ENCODE data around the gene ANAPC16. TPM values are rescaled to one million over a fixed set of nuclear protein-coding genes. Genes with fewer than 3 reads are reported as not detected.
"Not testable (repeated sequence)": the region's sequence is repeated elsewhere in the genome, so short reads cannot be mapped to it uniquely, and the experiment has no call there.

ANAPC16 gene
- polyA plus RNA-seq, 3 donors, result 180 to 186 (median 183) TPM

GRCh38 chr10:72275351-72276012 is 59.7 kb downstream of the ANAPC16 start:
- no peak for DNase-seq

GRCh38 chr10:72276013-72276387 is 60.2 kb downstream of the ANAPC16 start:
- no peak for DNase-seq

GRCh38 chr10:72276421-72277339 is 60.9 kb downstream of the ANAPC16 start:
- DNase-seq, result no peak

- DNase-seq, result no peak
Measured at GRCh38 chr10:72277340-72277995, 61.7 kb downstream of the ANAPC16 start.

- DNase-seq, result no peak
Measured at GRCh38 chr10:72277996-72278667, 62.3 kb downstream of the ANAPC16 start.

GRCh38 chr10:72278668-72279393 is 63.0 kb downstream of the ANAPC16 start:
- DNase-seq, result no peak

- not testable (repeated sequence) for DNase-seq
Measured at GRCh38 chr10:72279587-72279986, 63.8 kb downstream of the ANAPC16 start.

GRCh38 chr10:72283131-72283530 is 67.3 kb downstream of the ANAPC16 start:
- DNase-seq, result no peak

Other genes starting within 250 kb of the ANAPC16 start
- gene SPOCK2, start 127.5 kb upstream of the ANAPC16 start, polyA plus RNA-seq (ENCODE audit: insufficient read length in 3 of 3), result 100 to 1,000 TPM; 156 to 163 (median 159) TPM
- 10 to 100 TPM; 38.5 to 57.4 (median 43.2) TPM for gene ASCC1, start 264 bp downstream of the ANAPC16 start, polyA plus RNA-seq (ENCODE audit: insufficient read length in 3 of 3)
- 10 to 100 TPM; 51.4 to 75.0 (median 66.2) TPM for gene DDIT4, start 57.9 kb downstream of the ANAPC16 start, polyA plus RNA-seq (ENCODE audit: insufficient read length in 3 of 3)
- gene DNAJB12, start 138.9 kb downstream of the ANAPC16 start, polyA plus RNA-seq (ENCODE audit: insufficient read length in 3 of 3), result 10 to 100 TPM; 37.5 to 39.2 (median 38.2) TPM

All from renal pelvis (tissue), 4 donors.